OCI-LY3 (cell line): ENCODE measurements around the gene MOGAT2.

ENCODE experiments used
- EZH2phosphoT487 ChIP-seq: fragments of 200-600 bp; shearing (Covaris generic); IDR thresholded peaks from 2 replicates; pipeline ENCODE4 v1.6.1; 2018; ENCODE audit warnings: antibody characterized with exemption, mixed run types, low read depth
- TF ChIP-seq, protein P1 (sequence below): fragments of 200-600, 300-600 bp; sonication (generic); IDR thresholded peaks from 2 replicates; pipeline ENCODE4 v1.5.1; 2014; ENCODE audit warnings: antibody characterized with exemption, low read length, low read depth

DNA sequence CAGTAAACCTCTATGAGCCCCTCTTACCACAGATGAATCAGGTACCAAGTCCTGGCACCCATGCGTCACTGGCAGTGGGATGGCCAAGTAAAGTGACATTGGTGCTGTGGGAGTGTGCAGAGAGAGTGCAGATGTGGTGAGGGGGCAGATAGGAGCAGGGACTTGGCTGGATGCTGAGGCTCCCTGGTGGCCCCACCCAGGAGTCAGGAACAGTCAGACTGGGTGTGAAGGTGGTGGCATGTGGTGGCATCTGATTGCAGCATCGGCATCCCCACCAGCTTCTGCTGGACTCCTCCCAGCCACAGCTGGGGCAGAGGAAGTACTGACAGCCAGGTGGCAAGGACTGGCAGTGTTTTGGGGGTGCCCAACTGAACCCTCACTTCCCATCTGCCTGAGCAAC is 62.3 kb downstream of the MOGAT2 start:
- TF ChIP-seq, protein P1, sequence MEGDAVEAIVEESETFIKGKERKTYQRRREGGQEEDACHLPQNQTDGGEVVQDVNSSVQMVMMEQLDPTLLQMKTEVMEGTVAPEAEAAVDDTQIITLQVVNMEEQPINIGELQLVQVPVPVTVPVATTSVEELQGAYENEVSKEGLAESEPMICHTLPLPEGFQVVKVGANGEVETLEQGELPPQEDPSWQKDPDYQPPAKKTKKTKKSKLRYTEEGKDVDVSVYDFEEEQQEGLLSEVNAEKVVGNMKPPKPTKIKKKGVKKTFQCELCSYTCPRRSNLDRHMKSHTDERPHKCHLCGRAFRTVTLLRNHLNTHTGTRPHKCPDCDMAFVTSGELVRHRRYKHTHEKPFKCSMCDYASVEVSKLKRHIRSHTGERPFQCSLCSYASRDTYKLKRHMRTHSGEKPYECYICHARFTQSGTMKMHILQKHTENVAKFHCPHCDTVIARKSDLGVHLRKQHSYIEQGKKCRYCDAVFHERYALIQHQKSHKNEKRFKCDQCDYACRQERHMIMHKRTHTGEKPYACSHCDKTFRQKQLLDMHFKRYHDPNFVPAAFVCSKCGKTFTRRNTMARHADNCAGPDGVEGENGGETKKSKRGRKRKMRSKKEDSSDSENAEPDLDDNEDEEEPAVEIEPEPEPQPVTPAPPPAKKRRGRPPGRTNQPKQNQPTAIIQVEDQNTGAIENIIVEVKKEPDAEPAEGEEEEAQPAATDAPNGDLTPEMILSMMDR, result no peak
- no peak for TF ChIP-seq EZH2phosphoT487
